ENCODE measurements around the gene CEP295NL.

DNA sequence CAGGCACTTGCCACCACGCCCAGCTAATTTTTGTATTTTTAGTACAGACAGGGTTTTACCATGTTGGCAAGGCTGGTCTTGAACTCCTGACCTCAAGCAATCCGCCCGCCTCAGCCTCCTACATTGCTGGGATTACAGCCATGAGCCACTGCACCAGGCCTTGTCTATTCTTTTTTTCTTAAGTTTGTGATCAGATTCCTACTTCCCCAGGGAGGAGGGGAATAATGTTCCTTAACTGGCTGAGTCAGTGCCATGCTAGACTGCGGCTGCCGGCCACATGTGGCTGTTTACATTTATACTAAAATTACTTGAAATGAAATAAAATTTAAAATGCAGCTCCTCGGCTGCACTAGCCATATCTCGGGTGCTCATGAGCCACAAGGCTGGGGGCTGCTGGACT, 34.6 kb downstream of the CEP295NL start:
- TF ChIP-seq POLR2A (IDR thresholded peaks at IDR 0.05) = no peak
- TF ChIP-seq, protein P1, sequence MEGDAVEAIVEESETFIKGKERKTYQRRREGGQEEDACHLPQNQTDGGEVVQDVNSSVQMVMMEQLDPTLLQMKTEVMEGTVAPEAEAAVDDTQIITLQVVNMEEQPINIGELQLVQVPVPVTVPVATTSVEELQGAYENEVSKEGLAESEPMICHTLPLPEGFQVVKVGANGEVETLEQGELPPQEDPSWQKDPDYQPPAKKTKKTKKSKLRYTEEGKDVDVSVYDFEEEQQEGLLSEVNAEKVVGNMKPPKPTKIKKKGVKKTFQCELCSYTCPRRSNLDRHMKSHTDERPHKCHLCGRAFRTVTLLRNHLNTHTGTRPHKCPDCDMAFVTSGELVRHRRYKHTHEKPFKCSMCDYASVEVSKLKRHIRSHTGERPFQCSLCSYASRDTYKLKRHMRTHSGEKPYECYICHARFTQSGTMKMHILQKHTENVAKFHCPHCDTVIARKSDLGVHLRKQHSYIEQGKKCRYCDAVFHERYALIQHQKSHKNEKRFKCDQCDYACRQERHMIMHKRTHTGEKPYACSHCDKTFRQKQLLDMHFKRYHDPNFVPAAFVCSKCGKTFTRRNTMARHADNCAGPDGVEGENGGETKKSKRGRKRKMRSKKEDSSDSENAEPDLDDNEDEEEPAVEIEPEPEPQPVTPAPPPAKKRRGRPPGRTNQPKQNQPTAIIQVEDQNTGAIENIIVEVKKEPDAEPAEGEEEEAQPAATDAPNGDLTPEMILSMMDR (IDR thresholded peaks at IDR 0.05) = no peak
